Neural cell (in vitro differentiated cells): ENCODE measurements around the gene TPRX1.

Experiments used
- CTCF ChIP-seq: fragments of 450-650 bp; IDR thresholded peaks from 2 replicates; pipeline ENCODE4 v1.5.1; 2014; ENCODE audit warnings: antibody characterized with exemption, mild to moderate bottlenecking, moderate library complexity; ENCODE audit not compliant: poor library complexity, severe bottlenecking
- EP300 ChIP-seq: fragments of 450-650 bp; conservative IDR thresholded peaks from 2 replicates; pipeline ENCODE4 v1.6.1; 2014; ENCODE audit warnings: antibody characterized with exemption, mild to moderate bottlenecking, moderate library complexity; ENCODE audit not compliant: poor library complexity, severe bottlenecking
- MXI1 ChIP-seq: fragments of 450-650 bp; conservative IDR thresholded peaks from 2 replicates; pipeline ENCODE4 v1.6.1; 2014; ENCODE audit warnings: antibody characterized with exemption, mild to moderate bottlenecking; ENCODE audit not compliant: poor library complexity, severe bottlenecking
- POLR2AphosphoS5 ChIP-seq: IDR thresholded peaks from 2 replicates; pipeline ENCODE4 v1.6.1; 2012
- RAD21 ChIP-seq: fragments of 450-650 bp; conservative IDR thresholded peaks from 2 replicates; pipeline ENCODE4 v1.6.1; 2014; ENCODE audit warnings: antibody characterized with exemption, mild to moderate bottlenecking, moderate library complexity
- REST ChIP-seq: IDR thresholded peaks from 2 replicates; pipeline ENCODE4 v1.6.1; 2012; ENCODE audit warnings: borderline replicate concordance
- SMC3 ChIP-seq: fragments of 450-650 bp; conservative IDR thresholded peaks from 2 replicates; pipeline ENCODE4 v1.6.1; 2014; ENCODE audit warnings: antibody characterized with exemption, mild to moderate bottlenecking, moderate library complexity; ENCODE audit not compliant: poor library complexity
- TAF1 ChIP-seq: IDR thresholded peaks from 2 replicates; pipeline ENCODE4 v1.6.1; 2012; ENCODE audit warnings: low read depth

DNA sequence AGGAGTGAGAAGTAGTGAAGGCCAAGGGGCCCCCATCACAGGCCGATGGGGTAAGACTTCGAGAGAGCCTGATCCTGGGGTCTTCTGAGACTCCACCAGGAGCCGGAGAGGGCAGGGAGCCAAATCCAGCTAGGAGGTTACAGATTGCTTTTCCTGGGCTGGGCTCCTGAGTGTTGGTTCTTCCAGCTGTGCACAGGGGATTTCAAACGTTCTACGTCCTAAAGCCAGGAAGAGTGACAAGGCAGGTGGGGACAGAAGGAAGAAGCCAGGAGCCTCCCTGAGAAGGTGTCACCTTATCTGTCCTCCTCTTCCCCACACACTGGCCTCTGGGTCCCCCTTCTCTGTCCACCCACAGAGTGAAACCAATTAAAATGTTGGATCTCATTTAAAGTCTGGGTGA is 38.6 kb upstream of the TPRX1 start:
- TF ChIP-seq EP300 (no peak), CTCF (no peak), TAF1 (no peak), SMC3 (no peak), REST (no peak), MXI1 (no peak), POLR2AphosphoS5 (no peak), RAD21 (no peak)
